ENCODE results near the gene KRTAP10-3.
"Not testable (repeated sequence)": the region's sequence is repeated elsewhere in the genome, so short reads cannot be mapped to it uniquely, and the experiment has no call there.

KRTAP10-3 gene

DNA sequence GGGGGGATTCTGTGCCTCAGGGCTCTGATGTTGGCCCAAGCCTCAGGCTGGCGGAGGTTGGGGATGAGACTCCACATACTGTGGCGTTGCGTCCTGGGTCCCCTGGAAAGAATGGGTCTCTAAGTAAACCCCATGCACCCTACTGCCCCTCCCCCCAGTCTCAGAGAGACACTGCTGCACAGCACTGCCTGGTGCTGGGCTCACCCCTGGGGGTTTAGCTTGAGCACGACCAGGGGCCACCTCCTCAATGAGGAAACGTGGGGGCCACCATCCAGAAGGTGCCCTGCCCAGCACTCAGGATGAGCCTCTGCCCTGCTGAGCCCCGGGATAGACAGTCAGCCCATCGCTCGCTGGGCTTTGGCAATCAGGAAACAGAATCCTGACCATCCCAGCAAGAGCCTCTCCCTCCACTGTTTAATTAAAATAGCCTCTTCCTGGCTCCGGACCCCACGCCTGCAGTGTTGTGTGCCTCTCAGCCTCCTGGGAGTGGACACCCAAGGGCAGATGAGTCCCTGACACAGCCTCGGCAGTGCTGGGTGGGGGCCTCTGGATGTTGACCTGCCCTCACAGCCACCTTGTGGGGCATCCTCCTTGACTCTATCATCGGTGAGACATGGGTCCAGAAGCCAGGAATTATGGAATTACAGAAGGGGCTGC is 11.4 kb upstream of the KRTAP10-3 start:
- DNase-seq, result peak; percentile 36

DNA sequence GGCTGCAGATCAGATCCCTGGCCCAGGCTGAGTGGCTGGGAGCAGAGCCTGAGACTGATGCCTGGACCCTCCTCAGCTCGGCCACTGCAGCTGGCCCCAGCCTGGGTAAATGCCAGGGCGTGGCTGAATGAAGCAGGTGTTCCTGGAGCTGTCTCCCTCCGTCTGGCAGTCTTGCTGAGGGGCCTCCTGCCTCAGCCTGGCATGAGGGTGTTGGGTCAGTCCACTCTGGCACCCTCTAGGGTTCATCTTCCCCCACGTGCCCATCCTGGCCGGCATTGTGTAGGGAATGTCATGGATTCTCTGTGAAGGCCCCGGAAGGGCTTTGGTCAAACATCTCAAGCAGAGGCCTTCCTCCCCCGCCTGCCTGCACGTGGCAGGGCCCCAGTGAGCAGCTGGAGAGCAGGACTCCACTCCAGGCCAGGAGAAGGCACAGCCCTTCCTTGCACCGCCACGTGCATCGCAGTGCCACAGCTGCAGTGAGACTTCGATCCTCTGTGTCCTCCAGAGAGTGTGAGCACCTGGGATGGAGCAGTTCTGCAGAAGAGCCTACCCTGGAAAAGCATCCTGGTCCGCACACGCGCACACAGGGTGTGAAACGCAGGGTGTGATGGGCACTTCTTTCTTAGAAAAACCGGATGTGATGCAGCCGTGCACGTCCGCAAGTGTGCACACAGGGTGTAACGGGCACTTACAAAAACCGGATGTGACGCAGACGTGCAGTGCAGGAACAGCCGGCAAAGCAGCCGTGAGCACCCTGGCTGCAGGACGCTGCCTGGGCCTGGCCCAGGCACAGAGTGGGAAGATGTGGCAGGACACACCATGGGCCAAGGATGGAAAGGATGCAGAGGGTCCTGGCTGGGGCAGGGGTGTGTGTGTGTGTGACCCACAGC is 10.3 kb upstream of the KRTAP10-3 start:
- DNase-seq, result no peak

DNA sequence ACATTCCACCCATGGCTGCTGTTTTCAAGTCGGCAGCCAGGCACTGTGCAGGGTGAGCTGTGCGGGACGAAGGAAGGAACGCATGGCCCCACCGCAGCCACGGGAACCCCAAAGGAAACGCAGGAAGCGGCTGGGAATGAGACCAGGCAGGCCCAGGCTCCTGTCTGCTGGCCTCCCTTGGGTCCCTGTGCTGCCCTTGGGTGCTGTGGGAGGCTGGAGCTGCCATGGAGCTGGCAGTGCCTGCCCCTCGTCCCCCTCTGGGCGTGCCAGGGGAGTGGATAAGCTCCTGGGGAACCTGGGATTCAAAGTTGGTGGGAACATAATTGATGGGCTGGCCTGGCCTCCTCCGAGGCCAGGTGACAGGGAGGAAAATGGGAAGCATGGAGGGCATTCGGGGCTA is 9.7 kb upstream of the KRTAP10-3 start:
- no peak for DNase-seq

DNA sequence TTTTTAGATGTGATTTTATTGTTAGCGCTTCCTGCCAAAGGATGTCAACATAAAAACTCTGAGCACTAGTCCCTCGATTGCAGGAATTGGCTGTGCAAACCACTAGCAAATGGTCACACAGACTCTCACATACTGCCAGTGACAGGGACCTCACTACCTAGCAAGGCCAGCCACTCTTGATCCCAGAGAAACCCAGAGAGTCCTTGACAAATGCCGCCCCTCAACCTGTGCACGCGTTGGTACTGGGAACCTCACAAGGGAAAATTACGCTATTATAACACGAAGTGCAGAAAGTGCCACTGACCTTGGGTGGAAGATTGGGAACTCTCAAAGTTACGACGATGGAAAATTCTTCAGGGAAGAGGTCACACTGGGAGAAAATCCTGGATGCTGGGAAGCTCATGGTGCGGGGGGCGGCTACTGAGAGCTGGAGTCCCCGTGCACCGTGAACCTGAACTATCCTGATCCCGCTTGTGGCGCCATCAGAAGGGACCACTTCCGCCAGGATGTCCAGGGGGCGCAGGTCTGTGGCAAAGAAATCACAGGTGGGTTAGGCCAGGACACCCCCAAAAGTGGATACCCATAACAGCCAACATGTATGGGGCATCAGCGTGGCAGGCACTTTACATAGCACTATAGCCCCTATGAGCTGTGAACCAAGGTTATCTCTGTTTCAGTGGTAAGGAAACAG is 9.0 kb upstream of the KRTAP10-3 start:
- DNase-seq, result no peak

DNA sequence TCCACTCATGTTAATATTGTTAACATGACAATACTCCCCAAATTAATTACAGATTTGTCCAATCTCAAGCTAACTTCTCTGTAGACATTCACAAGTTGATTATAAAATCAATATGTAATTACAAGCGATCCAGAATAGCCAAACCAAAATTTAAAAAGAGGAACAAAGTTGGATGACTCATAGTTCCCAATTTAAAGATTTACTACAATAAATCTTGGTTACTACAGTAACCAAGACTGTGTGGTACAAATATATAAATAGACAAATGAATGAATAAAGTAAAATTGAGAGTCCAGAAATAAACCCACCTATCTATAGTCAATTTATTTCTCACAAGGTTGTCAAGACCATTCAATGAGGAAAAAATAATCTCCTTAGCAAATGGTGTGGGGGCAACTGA is 7.8 kb upstream of the KRTAP10-3 start:
- no peak for DNase-seq

DNA sequence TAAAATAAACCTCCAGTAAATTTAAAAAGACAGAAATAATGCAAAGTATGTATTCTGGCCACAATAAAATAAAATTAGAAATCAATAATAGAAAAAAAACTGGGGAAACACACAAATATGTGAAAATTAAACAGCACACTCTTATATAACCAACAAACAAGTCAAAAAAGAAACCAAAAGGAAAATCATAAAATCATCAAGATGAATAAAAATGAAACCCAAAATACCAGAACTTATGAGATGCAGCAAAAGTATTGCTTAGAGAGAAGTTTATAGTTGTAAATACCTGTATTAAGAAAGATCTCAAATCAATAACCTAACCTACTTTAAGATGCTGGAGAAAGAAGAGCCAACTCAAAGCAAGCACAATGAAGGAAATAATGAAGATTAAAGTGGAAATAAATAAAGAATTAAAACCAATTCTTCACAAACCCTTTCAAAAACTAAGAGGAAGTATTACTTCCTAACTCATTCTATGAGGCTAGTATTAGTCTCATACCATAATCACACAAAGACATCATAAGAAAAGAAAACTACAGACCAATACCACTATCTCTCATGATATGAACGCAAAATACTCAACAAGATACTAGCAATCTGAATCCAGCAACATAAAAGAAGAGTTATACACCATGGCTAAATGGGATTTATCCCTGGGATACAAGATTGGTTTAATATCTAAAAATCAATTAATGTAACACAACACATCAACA is 6.4 kb upstream of the KRTAP10-3 start:
- DNase-seq, result no peak

DNA sequence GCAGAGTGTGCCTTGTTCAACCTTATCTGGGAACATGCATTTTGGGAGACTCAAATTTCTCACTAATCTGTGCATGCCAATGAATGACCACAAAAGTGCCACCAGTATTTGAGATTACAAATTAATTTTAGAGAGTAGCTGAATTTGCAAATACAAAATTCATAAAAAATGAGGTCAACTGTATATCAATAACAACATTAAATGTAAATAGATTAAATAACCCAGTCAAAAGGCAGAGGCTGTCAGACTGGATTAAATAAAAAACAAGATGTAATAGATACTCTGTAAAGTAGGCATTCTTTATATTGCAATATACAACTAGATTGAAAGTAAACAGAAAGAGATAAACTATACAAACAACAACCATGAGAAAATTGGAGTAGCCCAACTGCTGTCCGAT is 5.5 kb upstream of the KRTAP10-3 start:
- no peak for DNase-seq

DNA sequence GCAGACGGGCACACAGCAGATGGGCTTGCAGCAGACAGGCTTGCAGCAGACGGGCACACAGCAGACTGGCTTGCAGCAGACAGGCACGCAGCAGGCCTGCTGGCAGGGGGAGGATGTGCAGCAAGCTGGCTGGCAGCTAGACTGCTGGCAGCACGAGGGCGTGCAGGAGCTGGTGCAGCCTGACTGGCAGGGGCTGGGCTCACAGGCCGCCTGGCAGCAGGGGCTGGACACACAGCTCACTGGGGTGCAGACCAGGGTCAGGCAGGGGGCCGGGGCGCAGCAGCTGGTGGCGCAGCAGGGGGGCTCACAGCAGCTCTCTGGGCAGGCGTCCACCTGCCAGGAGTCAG is 293 bp downstream of the KRTAP10-3 start:
- not testable (repeated sequence) for DNase-seq

DNA sequence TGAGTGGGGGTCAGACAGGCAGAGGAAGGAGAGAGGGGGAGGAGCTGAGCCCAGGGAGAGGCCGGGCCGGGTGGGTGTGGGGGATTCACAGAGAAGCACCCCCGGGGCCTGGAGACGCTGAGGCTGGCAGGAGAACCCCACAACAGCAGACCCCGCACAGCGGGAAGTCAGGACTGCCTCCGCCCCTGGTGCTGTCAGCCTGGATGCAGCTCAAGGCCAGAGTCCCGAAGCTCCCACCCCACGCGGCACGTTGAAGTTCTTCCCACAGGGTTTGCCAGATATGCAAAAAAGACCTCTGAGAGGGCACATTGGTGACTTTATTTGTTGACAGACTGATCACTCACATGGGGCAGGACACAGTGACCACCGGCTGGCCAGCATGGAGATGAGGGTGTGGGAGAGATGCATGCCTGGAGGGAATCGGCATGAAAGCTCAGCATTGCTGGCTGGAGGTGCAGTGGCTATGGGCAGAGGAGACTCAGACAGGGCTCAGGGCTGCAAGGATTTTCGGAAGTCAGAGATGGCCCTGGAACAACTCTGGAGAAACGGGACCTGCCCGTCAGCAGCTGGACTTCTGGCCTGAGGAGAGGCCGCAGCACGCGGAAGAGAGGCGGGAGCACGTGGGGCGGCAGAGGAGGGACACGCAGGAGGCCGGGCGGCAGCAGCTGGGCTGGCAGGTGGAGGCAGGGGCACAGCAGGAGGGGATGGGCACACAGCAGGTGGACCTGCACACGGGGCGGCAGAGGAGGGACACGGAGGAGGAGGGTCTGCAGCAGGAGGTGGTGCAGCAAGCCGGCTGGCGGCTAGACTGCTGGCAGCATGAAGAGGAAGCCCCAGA is 885 bp downstream of the KRTAP10-3 start:
- DNase-seq, result no peak

DNA sequence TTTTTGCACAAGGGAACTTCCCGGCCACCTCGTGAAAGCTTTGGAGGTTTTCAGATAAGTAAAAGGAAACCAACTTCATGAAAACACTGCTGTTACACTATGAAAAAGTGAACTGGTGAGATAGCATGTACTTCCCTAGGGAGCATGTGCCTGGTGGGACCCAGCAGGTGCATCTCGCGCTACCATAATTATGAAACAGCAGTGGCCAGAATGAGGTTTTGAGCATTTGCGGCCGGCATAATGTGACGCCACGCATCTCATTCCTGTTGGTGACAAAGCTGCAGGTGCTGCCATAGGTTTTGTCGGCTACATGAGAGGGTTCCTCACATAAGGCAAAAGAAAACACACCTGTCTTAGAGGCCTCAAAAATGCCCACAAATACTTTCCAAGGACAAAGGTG is 1.7 kb downstream of the KRTAP10-3 start:
- no peak for DNase-seq

DNA sequence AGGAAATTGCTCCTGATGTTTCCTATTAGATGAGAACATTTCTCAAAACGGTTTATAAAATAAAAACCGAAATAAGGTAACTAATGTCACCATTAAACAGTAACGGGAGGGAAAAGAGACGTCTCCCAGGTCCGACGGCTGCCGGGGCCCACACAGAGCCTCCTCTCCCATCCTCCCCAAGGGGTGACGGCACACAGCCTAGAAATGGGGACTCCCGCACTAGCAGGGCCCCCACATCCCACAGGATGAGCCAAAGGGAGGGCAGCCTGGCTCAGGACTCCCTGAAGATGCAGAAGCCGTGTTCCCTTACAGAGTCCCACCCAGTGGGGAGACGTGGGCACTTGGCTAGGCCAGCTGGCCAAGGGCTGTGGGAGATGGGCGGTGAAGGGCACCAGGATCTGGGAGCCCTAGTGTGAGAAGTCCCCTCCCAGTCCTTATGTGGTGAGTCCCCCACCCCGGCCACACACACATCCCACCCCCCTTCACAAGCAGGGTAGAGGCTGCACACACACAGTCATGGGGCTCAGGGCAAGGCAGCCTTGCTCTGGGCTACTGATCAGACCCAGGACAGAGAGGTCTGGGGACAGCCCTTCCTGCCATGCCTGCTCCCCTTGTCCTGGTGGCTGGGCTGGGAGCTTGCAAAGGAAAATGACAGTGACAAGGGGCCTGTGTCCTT is 3.3 kb downstream of the KRTAP10-3 start:
- no peak for DNase-seq

DNA sequence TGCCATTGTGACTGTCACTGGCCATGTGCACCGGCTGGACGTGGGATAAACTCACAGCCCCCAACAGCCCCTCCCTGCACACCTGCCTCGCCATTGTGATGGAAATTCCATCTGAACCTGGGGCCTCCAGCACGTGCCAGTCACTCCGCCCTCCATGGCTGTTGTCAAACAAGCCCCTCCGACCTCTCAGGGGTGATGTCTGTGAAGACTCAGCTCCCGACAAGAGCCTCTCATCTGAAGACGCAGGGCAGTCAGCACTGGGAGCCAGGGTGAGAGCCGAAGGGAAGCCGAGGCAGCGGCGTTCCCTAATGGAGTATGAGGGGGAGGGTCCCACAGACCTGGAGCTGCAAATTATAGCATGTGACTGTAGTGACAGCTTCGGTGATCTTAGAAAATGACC is 5.9 kb downstream of the KRTAP10-3 start:
- DNase-seq, result no peak

DNA sequence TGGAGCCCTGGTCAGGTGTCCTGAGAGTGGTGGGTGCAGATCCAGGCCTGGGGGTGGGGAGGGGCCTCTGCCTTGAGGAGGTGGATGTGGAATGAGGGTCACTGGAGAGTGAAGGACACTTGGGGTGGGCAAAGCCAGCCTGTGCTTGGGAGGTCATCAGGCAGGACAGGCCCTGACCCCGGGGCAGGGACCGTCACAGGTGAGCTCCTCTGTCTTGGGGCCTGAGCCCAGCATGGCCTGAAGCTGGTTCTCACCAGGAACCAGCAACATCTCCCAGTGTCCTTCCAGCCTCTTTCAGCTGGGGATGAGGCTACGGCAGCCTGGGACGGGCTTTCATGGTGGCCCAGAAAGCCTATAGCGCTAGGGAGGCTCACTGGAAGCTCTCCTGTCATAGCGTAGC is 6.5 kb downstream of the KRTAP10-3 start:
- no peak for DNase-seq

DNA sequence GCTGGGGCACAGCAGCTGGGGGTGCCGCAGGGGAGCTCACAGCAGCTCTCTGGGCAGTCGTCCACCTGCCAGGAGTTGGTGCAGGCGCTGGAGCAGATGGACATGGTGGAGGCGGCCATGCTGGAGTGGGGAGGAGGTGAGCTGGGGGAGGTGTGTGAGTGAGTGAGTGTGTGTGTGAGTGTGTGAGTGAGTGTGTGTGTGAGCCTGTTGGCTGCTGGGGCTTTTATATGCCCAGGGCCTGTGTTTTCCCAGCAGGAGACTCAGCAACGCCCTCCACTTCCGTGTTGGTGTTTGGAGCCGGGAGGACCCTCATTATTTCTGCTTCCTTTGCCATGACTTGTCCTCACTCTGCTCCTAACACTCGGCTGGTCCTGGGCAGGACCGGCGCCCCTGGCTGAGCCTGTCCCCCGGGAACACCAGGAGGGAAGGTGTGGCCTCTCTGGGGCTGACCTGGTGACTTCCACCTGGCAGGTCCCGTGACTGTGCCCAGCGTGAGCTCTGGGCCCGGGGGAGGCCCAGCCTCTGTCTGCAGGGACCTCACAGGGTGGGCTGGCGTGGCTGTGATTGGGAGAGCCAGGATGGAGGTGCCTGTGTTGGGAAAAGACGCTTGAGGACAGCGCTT is 7.1 kb downstream of the KRTAP10-3 start, which contains the start of gene KRTAP10-2:
Gene KRTAP10-2, minus strand, starts transcription at position 166 of the 622 bp plus-strand sequence. Its CDS starts 47 bp downstream, at position 119.
- DNase-seq, result peak; percentile 33

DNA sequence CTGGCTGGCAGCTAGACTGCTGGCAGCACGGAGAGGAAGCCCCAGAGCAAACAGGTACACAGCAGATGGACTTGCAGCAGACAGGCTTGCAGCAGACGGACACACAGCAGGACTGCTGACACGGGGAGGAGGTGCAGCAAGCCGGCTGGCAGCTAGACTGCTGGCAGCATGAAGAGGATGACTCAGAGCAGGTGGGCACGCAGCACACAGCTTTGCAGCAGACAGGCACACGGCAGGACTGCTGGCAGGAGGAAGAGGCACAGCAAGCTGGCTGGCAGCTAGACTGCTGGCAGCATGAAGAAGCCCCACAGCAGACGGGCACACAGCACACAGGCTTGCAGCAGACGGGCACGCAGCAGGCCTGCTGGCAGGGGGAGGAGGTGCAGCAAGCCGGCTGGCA is 7.8 kb downstream of the KRTAP10-3 start:
- DNase-seq, result peak; percentile 35

DNA sequence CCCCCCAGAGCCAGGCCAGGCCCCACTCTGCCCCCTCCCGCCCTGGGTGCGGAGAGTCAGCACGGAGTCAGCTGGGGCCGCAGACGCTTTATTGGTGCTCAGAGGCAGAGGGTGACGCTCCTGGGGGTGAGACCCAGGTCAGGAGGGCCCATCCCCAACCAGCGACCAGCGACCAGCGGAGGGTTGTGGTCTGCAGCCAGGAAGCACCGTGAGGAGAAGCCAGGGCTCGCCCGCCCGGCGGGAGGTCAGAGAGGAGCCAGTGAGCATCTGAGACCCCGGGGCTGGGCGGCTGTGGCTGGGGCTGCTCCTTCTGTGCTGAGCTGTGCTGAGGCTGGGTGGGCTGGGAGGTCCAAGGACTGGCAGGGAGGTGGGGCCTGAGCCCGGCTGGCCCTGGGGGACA is 8.3 kb downstream of the KRTAP10-3 start:
- DNase-seq, result peak; percentile 46

DNA sequence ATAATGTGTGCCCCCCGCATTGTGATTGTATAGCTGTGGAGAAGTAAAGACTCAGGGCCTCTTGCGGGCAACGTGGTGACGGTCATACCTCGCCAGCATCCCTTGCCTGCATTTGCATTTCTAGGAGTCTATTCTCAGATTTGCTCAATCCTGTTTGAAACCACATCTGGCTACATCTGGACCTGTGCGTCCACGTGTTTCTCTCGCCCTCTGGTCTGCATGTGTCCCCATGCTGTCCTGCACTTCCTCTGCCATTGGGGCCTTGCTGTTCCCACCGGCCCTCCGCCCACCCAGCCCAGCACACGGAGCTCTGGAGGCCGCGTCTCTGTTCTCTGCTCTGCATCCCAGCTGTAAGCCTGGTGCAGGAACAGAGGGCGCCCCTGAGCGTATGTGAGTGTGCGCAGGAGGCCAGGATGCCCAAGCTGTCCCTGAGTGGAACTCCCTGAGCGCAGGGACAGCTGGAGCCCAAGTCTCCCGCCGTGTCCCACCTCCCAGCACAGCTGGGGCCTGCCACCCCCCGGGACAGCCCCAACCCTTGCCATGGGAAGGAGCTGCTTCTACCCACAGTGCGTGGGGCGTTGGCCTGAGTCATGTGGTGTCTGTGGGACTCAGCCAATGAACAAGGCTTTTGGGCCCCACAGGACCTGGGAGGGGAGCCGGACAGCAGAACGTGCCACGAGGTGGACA is 8.9 kb downstream of the KRTAP10-3 start:
- DNase-seq, result peak; percentile 40

DNA sequence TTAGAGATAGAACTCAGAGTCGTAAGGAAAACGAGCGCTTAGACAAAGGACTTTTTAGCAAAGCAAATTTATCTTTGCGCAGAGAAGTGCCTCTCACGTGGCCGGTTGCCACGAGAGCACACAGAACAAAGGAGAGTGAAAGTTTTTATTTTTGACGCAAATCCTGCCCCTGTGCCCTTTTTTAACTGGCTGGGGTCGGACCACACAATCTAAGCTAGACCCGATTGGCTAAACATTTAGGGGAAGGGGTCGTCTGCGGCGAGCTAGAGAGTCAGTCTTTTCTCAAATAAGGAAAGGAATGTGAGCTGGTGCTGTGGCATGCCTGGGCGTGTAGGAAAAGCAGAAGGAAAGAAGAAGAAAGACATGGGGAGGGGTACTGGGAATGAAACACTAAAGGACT is 9.7 kb downstream of the KRTAP10-3 start:
- DNase-seq, result peak; percentile 26

DNA sequence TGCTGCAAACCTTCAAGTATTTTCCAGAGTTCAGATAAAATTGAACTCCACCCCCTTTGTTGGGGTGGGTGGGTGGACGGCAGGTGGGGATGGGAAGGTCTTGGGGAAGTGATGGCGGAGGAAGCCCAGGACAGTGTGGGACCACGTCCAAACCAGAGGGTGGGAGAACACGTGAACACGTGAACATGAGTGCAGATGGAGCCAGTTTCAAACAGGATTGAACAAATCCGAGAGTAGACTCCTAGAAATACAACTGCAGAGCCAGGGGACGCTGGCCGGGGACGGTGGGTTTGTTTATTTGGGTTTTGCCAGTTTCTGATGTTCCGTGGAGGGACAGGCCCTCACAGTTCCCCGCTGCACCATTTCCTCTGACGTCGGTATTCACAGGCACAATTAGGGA is 10.2 kb downstream of the KRTAP10-3 start:
- DNase-seq, result peak; percentile 28

DNA sequence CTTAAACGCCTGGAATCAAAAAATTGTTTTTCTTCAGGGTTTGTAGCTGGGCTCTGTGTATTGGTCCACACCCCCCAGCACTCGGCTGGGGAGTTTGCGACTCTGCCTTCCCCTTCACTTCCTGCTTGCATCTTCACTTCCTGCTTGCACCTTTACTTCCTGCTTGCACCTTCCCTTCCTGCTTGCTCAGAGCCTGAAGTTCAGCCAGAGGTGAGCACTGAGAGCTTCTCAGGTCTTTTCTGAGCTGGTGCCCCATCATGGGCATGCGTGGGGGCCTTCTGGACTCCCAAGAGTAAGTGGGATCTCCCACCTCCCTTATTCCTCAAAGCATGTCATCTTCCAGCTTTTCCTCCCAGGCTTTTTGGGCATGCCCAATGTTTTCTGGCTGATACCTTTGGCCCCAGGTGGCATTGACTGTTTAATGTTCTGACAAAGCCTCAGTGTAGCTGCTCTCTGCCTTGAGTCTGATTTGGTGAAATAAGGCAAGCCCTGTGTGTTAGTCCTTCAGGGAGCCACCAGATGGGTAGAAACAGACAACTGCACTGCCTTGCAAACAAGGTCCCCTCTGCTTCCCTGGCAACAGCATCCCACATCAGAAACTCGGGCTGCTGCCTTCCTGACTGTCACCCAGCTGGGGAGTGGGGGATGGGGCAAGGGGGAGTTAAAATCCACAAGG is 10.8 kb downstream of the KRTAP10-3 start:
- DNase-seq, result peak; percentile 51
